ENCODE measurements around the gene CEP85L.

DNA sequence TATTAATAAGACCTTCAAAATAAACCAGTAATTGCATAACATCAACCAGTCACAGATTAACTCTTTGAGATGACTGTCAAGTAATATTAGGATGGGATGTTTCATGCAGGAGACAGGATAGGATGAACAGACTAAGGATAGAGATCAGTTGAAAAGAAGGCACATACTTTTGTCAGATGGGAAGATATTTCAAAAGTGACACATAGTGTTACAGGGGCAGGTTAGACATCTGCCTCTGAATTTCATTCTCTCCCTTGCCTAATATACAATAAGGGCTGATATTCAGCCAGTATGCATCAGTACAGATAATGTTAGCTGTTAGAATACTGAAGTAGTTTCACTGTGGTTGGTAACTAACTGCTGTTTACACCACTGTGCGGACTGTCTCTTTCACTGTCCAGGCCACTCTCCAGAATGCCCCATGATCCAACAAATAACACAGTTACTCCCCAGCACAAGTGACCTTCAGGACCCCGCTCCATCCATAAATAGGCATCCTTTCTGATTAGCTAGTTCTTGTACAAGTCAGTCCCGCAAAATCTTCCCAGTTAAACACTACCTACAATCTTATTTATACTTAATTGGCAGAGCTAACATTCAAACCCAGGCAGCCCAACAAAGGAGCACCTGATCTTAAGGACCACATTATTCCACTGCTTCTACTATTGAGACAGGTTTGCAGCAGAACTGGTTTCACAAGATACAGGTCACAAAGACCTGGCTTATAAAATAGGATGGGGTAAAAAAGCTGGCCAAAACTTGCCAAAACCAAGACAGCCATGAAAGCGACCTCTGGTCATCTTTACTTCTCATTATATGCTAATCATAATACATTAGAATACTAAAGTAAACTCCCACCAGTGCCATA lies 125.2 kb downstream of the CEP85L start:
- no peak for TF ChIP-seq POLR2A (IDR thresholded peaks at IDR 0.05)
- TF ChIP-seq, protein P1, sequence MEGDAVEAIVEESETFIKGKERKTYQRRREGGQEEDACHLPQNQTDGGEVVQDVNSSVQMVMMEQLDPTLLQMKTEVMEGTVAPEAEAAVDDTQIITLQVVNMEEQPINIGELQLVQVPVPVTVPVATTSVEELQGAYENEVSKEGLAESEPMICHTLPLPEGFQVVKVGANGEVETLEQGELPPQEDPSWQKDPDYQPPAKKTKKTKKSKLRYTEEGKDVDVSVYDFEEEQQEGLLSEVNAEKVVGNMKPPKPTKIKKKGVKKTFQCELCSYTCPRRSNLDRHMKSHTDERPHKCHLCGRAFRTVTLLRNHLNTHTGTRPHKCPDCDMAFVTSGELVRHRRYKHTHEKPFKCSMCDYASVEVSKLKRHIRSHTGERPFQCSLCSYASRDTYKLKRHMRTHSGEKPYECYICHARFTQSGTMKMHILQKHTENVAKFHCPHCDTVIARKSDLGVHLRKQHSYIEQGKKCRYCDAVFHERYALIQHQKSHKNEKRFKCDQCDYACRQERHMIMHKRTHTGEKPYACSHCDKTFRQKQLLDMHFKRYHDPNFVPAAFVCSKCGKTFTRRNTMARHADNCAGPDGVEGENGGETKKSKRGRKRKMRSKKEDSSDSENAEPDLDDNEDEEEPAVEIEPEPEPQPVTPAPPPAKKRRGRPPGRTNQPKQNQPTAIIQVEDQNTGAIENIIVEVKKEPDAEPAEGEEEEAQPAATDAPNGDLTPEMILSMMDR (IDR thresholded peaks at IDR 0.05) = no peak
